Glomerular endothelial cell (primary cell): Measurements from ENCODE around the gene MEGF11. TPM values are rescaled to one million over a fixed set of nuclear protein-coding genes. Genes with fewer than 3 reads are reported as not detected.

ENCODE experiments used
- DNase-seq: peaks from one replicate; pipeline ENCODE4 v3.0.0-alpha.2; 2011; ENCODE audit warnings: low read depth, low spot score; ENCODE audit errors: extremely low read depth
- total RNA-seq: library from RNA; depleted of rRNA; stranded (reverse); fragments of >200 nt; gene quantifications from 2 replicates; pipeline ENCODE4 v1.2.3, GENCODE V29; 2015

The MEGF11 gene
- total RNA-seq, 1 donor from 2014 or later = 0.18 TPM

GRCh38 chr15:66152650-66153049, 100.9 kb downstream of the MEGF11 start:
- no peak for DNase-seq

- DNase-seq = no peak
Observed at GRCh38 chr15:66151809-66152208, 101.7 kb downstream of the MEGF11 start.

GRCh38 chr15:66149871-66150270, 103.7 kb downstream of the MEGF11 start:
- DNase-seq = no peak

- DNase-seq = no peak
Observed at GRCh38 chr15:66148187-66148586, 105.4 kb downstream of the MEGF11 start.

- DNase-seq = no peak
Observed at GRCh38 chr15:66147440-66147839, 106.1 kb downstream of the MEGF11 start.

GRCh38 chr15:66145726-66146182, 107.8 kb downstream of the MEGF11 start:
- DNase-seq = no peak

GRCh38 chr15:66144978-66145725, 108.4 kb downstream of the MEGF11 start:
- DNase-seq = no peak

GRCh38 chr15:66142285-66142684, 111.3 kb downstream of the MEGF11 start:
- DNase-seq = no peak

- no peak for DNase-seq
Observed at GRCh38 chr15:66139591-66140207, 113.9 kb downstream of the MEGF11 start.

- no peak for DNase-seq
Observed at GRCh38 chr15:66138892-66139590, 114.5 kb downstream of the MEGF11 start.

GRCh38 chr15:66138096-66138783, 115.3 kb downstream of the MEGF11 start:
- DNase-seq = no peak

GRCh38 chr15:66136948-66137347, 116.6 kb downstream of the MEGF11 start:
- no peak for DNase-seq

- DNase-seq = no peak
Observed at GRCh38 chr15:66135664-66136063, 117.9 kb downstream of the MEGF11 start.

- no peak for DNase-seq
Observed at GRCh38 chr15:66134284-66134683, 119.3 kb downstream of the MEGF11 start.

- DNase-seq = no peak
Observed at GRCh38 chr15:66133247-66133885, 120.2 kb downstream of the MEGF11 start.

- DNase-seq = no peak
Observed at GRCh38 chr15:66132251-66132816, 121.2 kb downstream of the MEGF11 start.

GRCh38 chr15:66131831-66132230, 121.7 kb downstream of the MEGF11 start:
- no peak for DNase-seq

- DNase-seq = no peak
Observed at GRCh38 chr15:66131200-66131599, 122.3 kb downstream of the MEGF11 start.

GRCh38 chr15:66130496-66131034, 123.0 kb downstream of the MEGF11 start:
- no peak for DNase-seq

- DNase-seq = no peak
Observed at GRCh38 chr15:66129586-66129985, 124.0 kb downstream of the MEGF11 start.
